Peyer's patch (tissue), 4 donors: ENCODE results near the gene RHOB. TPM values are rescaled to one million over a fixed set of nuclear protein-coding genes. Genes with fewer than 3 reads are reported as not detected.
"Not testable (repeated sequence)": the region's sequence is repeated elsewhere in the genome, so short reads cannot be mapped to it uniquely, and the experiment has no call there.

Experiments
- DNase-seq, 3 donors: peaks; one replicate each; pipeline ENCODE4 v3.0.0-alpha.2; 2017 to 2019
- H3K27ac ChIP-seq, 4 donors: fragments of 200-600 bp; sonication (generic); one replicate each; pipeline ENCODE4 v1.5.1; 2016 to 2019
- H3K27me3 ChIP-seq, 2 donors: fragments of 200-600 bp; sonication (generic); one replicate each; pipeline ENCODE4 v1.5.1; 2019
- H3K36me3 ChIP-seq, 3 donors: fragments of 200-600 bp; sonication (generic); one replicate each; pipeline ENCODE4 v1.5.1; 2016 to 2019
- H3K4me1 ChIP-seq, 4 donors: fragments of 200-600 bp; sonication (generic); one replicate each; pipeline ENCODE4 v1.5.1; 2016 to 2019
- H3K4me3 ChIP-seq, 4 donors: fragments of 200-600 bp; sonication (generic); 1 replicate in 3 of 4; 2 replicates in 1 of 4; pipeline ENCODE4 v1.5.1; 2016 to 2019; ENCODE audit warnings: mild to moderate bottlenecking in 1 of 4
- H3K9me3 ChIP-seq, 4 donors: fragments of 200-600 bp; sonication (generic); one replicate each; pipeline ENCODE4 v1.5.1; 2016 to 2019; ENCODE audit warnings: mild to moderate bottlenecking in 1 of 4
- CTCF ChIP-seq, 6 experiments: fragments of 450-650 bp in 4 of 6; fragments of 200-600 bp in 2 of 6; sonication (generic) in 1 of 6; IDR thresholded peaks; one replicate each; pipeline ENCODE4 v1.5.1; 2017 to 2019; ENCODE audit warnings: antibody characterized with exemption in 6 of 6, mild to moderate bottlenecking in 3 of 6, moderate library complexity in 1 of 6
- POLR2A ChIP-seq, 2 donors: fragments of 450-650 bp; IDR thresholded peaks; one replicate each; pipeline ENCODE4 v1.5.1; 2017; ENCODE audit warnings: antibody characterized with exemption in 2 of 2, mild to moderate bottlenecking in 2 of 2, moderate library complexity in 2 of 2
- total RNA-seq, 4 donors: library from RNA; depleted of rRNA; stranded (reverse); fragments of >200 nt; gene quantifications; one replicate each; pipeline ENCODE4 v1.1.0, GENCODE V29; 2016

RHOB gene
- total RNA-seq, 4 donors from 2014 or later, result 61.6 to 488 (median 202) TPM

GRCh38 chr2:20414806-20415205 is 32.1 kb upstream of the RHOB start:
- Histone ChIP-seq H3K36me3 (no peaks in the 10 kb centered on the region), H3K4me1 (no peaks in the 10 kb centered on the region), H3K9me3 (no peaks in the 10 kb centered on the region), H3K27ac (no peak overlapping the region), H3K27me3 (no peaks in the 10 kb centered on the region), H3K4me3 (no peak overlapping the region)
- no peak for TF ChIP-seq POLR2A (IDR thresholded peaks at IDR 0.05)
- no peak for TF ChIP-seq CTCF (IDR thresholded peaks at IDR 0.05)
- DNase-seq, result peak in 1 of 3 donors; percentile 44

GRCh38 chr2:20415511-20415918 is 31.4 kb upstream of the RHOB start:
- Histone ChIP-seq H3K36me3 (no peaks in the 10 kb centered on the region), H3K4me1 (no peaks in the 10 kb centered on the region), H3K9me3 (no peaks in the 10 kb centered on the region), H3K27me3 (no peaks in the 10 kb centered on the region), H3K27ac (no peak overlapping the region), H3K4me3 (no peak overlapping the region)
- DNase-seq, result peak in 1 of 3 donors; percentile 45
- no peak for TF ChIP-seq POLR2A (IDR thresholded peaks at IDR 0.05)
- no peak for TF ChIP-seq CTCF (IDR thresholded peaks at IDR 0.05)

GRCh38 chr2:20416723-20417122 is 30.2 kb upstream of the RHOB start:
- Histone ChIP-seq H3K36me3 (no peaks in the 10 kb centered on the region), H3K27me3 (no peaks in the 10 kb centered on the region), H3K9me3 (no peaks in the 10 kb centered on the region), H3K27ac (no peak overlapping the region), H3K4me1 (peaks cover 0 to 1% (median 0%) of the 10 kb centered on the region in 4 donors), H3K4me3 (no peak overlapping the region)
- no peak for DNase-seq
- TF ChIP-seq POLR2A (IDR thresholded peaks at IDR 0.05) (no peak), CTCF (IDR thresholded peaks at IDR 0.05) (no peak)

GRCh38 chr2:20417230-20417821 is 29.5 kb upstream of the RHOB start:
- not testable (repeated sequence) for H3K36me3 ChIP-seq, H3K4me1 ChIP-seq, H3K27ac ChIP-seq, H3K9me3 ChIP-seq, H3K4me3 ChIP-seq, H3K27me3 ChIP-seq
- DNase-seq, result peak in 1 of 3 donors; percentile 14

DNA sequence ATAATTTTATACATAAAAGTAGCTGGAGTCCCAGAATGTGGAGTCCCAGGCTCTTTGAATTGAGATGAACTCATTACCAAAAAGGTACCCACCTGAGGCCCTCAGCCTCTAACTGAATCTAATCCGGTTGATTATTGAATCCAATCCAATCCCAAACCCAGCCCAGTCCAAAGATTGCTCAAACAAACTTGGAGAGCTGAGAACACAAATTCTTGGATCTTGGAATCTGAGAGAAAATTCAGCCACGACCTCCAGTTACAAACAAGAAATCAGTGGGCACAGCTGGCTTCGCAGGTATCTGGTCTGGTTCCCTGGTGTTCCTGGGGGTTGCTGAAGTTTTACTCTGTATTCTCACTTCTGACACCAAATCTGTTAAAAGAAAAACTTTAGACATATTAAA is 28.4 kb upstream of the RHOB start:
- peak in 1 of 3 donors; percentile 15 for DNase-seq
- no peak for TF ChIP-seq CTCF (IDR thresholded peaks at IDR 0.05)
- Histone ChIP-seq H3K27ac (peak overlapping the region in 3 of 4 donors; percentile 39 to 74 (median 42)), H3K4me1 (peaks cover 0 to 10% (median 0%) of the 10 kb centered on the region in 4 donors), H3K27me3 (no peaks in the 10 kb centered on the region), H3K36me3 (no peaks in the 10 kb centered on the region), H3K4me3 (no peak overlapping the region), H3K9me3 (no peaks in the 10 kb centered on the region)

- no peak for TF ChIP-seq POLR2A (IDR thresholded peaks at IDR 0.05)
- TF ChIP-seq CTCF (IDR thresholded peaks at IDR 0.05), result no peak
- Histone ChIP-seq H3K36me3 (no peaks in the 10 kb centered on the region), H3K9me3 (no peaks in the 10 kb centered on the region), H3K4me3 (no peak overlapping the region), H3K27ac (peak overlapping the region; percentile 39 to 76 (median 58)), H3K4me1 (peaks cover 0 to 14% (median under 1%) of the 10 kb centered on the region in 4 donors), H3K27me3 (no peaks in the 10 kb centered on the region)
- DNase-seq, result no peak
Measured at GRCh38 chr2:20419007-20419576, 27.8 kb upstream of the RHOB start.
